Effector CD4-positive, alpha-beta T cell (primary cell): ENCODE results near the gene GRIK4. TPM values are rescaled to one million over a fixed set of nuclear protein-coding genes. Genes with fewer than 3 reads are reported as not detected.
"Not testable (repeated sequence)": the region's sequence is repeated elsewhere in the genome, so short reads cannot be mapped to it uniquely, and the experiment has no call there.

Source experiments
- DNase-seq: peaks from one replicate; pipeline ENCODE4 v3.0.0-alpha.2; 2020
- total RNA-seq: gene quantifications from one replicate; lab custom pipeline; 2026; lab: John Stamatoyannopoulos, UW

The GRIK4 gene
- not detected for total RNA-seq

DNA sequence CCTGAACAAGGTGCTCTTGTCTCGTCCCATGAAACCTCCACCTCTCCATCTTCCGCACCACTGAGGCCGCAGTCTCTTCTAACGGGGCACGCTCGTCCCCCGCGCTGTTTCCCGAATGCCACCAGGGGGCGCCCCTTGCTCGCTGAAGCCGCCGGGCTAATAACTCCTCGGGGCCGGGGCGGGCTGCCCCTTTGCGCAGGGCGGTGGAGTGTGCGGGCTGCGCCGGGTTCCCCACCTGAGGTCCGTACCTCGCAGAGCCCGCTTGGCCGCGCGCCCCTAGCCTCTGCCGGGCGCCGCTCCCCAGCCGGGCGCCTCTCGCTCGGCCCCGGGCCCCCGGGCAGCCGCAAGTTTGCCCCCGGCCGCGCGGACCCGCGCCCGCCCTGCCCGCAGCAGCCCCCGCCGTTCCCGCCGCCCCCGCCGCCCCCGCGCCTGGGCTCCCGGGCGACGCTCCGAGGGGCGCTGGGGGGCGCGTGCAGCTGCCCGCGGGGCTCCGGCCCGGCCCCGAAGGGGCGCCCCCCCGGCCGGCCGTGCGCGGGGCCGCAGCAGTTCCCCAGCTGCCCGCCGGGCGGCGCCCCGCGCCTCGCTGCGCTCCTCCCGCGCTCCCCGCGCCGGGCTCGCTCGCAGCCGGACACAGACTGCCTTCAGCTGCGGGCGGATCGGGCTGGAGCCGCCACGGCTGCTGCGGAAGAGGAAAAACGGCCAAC is at the start of gene GRIK4:
Gene GRIK4 (plus strand): TSS at position 633 of the 704 bp plus-strand sequence. CDS start 148,571 bp downstream, outside the sequence.
- peak; percentile 50 for DNase-seq

DNA sequence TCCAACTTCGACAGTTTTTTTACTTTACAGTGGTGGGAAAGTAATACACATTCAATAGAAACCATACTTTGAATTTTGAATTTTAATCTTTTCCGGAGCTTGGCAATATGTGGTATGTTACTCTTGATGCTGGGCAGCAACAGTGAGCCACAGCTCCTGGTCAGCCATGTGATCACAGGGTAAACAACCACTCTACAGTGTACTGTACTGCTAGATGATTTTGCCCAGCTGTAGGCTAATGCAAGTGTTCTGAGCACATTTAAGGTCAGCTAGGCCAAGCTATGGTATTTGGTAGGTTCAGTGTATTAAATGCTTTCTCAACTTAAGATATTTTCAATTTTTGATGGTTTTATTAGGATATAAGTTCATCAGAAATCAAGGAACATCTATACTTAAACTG is 48.7 kb upstream of the GRIK4 start:
- no peak for DNase-seq

- no peak for DNase-seq
Measured at GRCh38 chr11:120465921-120466534, 45.5 kb upstream of the GRIK4 start.

DNA sequence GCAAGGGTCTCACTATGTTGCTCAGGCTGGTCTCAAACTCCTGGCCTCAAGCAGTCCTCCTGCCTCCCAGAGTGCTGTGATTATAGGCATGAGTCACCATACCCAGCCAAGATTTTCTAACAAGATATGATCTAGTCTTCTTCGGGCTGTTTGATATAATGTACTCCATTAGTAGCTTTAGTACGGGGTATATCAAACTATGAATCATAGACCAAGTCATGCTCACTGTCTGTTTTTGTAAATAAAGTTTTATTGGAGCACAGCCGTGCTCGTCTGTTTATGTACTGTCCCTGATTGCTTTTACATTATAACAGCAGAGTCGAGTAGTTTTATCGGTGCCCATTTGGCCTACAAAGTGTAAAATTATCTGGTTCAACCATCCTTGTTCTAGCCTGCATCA is 43.9 kb upstream of the GRIK4 start:
- no peak for DNase-seq

- no peak for DNase-seq
Measured at GRCh38 chr11:120471131-120471530, 40.4 kb upstream of the GRIK4 start.

DNA sequence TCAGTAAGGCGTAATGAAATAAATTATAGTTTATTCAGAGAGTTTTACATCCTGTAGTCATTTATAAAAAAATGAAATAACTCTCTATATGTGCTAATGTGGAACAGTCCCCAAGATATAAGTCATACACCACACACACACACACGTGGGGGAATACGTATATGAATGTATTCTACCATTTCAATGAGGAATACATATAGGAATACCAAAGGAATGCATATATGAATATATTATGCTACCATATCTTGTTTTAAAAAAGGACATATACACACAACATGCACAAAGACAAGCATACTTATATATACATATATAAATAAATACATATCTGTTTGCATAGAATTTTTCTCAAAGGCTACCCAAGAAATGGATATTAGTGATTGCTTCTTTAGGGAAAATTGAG is 39.6 kb upstream of the GRIK4 start:
- DNase-seq: no peak

GRCh38 chr11:120473503-120473902 is 38.0 kb upstream of the GRIK4 start:
- no peak for DNase-seq

DNA sequence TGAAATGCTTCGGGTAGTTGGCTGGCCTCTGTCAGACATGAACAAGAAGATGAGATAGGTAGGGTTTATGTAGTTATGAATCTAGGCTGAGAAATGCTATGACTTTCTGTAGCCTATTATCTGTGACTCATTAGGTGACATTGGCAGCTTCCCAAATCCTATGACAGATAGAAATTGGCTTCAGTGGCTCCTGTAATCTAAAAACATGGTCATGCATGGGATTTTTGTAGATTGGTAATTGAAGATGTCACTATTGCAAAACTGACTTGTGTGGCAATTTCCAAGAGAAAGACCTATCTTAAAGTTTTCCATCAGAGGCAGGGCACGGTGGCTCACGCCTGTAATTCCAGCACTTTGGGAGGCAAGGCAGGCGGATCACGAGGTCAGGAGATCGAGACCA is 29.4 kb upstream of the GRIK4 start:
- DNase-seq: no peak

DNA sequence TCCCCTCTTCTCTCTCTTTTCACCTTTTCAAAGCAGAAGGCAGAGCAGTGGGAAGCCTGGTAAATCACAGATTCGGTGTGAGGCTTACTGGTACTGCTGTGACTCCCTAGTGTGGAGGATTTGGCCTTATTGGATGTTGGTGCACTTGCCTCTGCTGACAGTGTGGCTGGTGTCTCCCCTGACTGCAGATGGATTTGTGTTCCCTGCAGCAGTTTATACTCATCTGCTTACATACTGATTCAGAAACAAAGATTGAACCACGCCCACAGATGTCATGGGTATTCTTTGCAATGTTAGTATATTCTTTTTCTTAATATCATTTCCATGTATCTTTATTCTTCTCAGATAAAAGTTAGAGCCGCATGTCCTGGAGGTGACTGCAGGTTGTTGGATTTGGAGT is 26.8 kb upstream of the GRIK4 start:
- DNase-seq: no peak

- no peak for DNase-seq
Measured at GRCh38 chr11:120486138-120486537, 25.4 kb upstream of the GRIK4 start.

GRCh38 chr11:120489799-120490198 is 21.7 kb upstream of the GRIK4 start:
- DNase-seq: no peak

GRCh38 chr11:120492486-120492885 is 19.1 kb upstream of the GRIK4 start:
- DNase-seq: no peak

DNA sequence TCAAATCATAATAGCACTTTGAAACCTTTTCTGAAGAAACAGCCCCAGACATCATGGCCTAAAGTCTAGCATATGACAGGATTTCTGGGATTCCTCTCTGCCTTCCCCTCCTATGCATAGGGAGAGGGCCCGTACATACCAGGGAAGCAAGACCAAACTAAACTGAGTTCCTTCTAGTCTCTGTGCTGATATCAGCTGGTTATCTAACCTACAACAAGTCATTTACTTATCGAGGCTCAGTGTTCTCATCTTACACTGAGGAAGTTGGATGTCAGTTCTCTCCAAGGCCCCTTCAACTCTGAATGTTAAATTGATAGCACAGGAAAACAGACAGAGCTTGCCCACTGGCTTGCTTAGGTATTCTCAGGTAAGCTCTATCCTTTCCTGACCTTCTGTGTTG is 17.0 kb upstream of the GRIK4 start:
- DNase-seq: no peak

GRCh38 chr11:120499088-120499487 is 12.5 kb upstream of the GRIK4 start:
- DNase-seq: no peak

- no peak for DNase-seq
Measured at GRCh38 chr11:120499859-120500258, 11.7 kb upstream of the GRIK4 start.

DNA sequence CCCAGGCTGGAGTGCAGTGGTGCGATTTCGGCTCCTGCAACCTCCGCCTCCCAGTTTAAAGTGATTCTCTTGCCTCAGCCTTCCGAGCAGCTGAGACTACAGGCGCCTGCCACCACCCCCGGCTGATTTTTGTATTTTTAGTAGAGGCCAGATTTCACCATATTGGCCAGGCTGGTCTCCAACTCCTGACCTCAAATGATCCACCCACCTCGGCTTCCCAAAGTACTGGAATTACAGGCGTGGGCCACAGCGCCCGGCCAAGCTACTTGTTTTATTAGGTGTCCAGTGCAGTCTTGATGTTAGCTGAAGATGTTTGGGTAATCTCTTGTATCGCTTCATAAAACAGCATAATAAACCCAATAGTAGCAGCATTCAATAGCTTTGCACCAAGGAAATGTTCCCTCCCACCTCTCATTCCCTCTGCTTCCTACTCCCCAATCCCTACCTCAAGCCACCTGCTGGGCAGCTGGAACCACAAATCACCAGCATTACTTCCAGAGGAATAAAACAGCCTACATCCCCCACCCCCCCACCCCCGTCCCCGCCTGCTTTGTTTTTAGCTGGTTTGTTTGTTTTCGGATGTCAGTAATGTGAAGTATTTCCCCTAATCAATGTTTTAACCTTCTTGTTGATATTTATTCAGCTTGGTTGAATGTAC is 11.0 kb upstream of the GRIK4 start:
- no peak for DNase-seq

GRCh38 chr11:120501440-120501839 is 10.1 kb upstream of the GRIK4 start:
- no peak for DNase-seq

DNA sequence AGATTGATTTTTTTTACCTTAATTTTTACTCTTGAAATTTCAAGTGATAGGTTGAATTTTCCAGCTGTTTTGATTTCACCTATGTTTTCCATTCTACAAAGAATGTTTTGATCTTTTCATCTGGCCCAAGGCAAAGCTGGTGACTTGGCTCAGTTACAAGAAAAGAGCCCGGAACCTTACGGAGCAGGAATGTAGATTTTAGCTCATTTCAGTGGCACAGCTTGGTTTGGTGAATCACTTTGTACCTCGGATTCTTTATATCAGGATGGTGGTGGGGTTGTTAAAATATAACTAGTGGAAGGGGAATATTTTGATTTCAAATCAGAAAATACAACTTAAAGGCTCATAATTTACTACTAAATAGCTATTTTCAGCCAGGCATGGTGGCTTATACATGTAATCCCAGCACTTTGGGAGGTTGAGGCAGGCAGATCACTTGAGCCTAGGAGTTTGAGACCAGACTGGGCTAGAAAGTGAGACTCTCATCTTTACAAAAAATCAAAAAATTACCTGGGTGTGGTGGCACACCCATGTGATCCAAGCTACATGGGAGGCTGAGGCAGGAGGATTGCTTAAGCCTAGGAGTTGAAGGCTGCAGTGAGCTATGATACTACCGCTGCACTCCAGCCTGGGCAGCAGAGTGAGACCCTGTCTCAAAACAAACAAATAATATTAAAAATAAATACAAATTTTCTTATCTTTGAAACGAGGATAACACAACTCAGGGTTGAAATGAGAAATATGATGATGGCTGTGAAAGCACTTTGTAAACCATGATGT is 9.4 kb upstream of the GRIK4 start:
- no peak for DNase-seq

- DNase-seq: not testable (repeated sequence)
Measured at GRCh38 chr11:120503529-120503928, 8.0 kb upstream of the GRIK4 start.

DNA sequence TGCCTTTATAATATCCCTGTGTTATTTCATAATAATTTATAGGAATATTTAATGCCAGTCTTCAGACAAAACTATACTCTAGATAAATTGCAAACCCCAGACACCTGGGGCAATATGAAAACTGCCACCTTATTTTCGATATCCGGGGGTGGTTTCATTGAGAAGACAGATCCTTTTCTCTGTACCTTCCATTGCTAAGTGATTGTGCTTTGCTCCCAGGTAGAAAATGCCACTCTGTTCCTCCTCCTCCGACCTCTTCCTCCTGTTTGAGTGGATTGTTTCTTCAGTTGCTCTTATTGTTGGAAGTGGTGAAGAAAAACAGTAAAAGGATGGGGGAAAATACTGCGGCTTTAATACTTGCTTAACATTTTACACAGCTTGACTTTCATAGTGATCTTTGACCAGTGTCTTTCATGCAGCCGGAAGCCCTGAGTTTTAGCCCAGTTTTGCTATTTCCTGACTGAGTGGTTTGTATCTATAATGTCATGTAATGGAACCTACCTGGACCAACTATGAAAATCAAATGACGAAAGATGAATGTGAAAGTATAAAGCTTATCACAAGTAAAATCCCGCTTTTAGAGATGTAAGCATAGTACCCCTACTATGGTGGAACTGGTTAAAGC is 5.6 kb upstream of the GRIK4 start:
- DNase-seq: no peak

DNA sequence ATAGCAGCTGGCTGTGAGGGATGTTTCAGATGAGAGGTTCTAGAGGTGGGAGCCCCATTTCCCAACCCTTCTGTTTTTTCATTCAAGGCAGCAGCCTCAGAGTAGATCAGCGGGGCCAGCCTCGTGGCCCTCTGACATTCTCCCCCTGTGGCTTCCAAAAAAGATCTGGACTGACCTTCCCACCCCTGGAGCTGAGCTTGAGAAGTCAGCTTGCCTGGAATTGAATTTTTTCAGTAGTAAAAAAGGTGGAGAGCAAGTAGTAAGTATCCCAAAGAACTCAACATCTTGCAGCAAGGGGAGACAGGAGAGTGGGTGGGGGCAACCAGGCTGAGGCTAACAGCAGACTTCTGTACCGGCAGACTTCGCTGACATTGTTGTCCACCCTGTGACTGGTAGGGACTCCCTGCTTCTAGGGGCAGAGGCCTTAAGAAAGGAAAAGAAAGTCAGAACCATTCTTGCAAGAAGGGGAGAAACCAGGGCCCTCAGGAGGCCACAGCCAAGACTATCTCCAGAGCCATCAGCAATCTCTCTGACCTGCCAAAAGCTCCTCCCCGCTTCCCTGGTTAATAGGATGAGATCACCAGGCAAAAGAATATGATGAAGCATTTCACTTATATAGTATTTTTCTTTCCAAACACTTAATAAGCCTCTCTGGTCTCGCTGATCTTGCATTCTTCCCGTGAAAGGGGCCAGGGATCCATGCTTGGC is 2.0 kb upstream of the GRIK4 start:
- DNase-seq: no peak
